Measurements from ENCODE around the gene ELOVL5. TPM values are rescaled to one million over a fixed set of nuclear protein-coding genes. Genes with fewer than 3 reads are reported as not detected.
"Not testable (repeated sequence)": the region's sequence is repeated elsewhere in the genome, so short reads cannot be mapped to it uniquely, and the experiment has no call there.

The ELOVL5 gene
- total RNA-seq, 1 experiment from 2014 or later: 121 TPM

GRCh38 chr6:53306819-53307347 is 41.9 kb downstream of the ELOVL5 start:
- Histone ChIP-seq H3K9me3 (ENCODE audit: control insufficient read depth, low read depth, low read length) (peaks cover 4% of the 10 kb centered on the region), H2AK5ac (ENCODE audit: insufficient read length, low read length) (no peak overlapping the region), H2BK5ac (ENCODE audit: insufficient read length, low read length) (no peak overlapping the region), H4K91ac (ENCODE audit: insufficient read length, low read depth, low read length) (no peak overlapping the region), H3K27me3 (ENCODE audit: insufficient read depth, low read length) (no peaks in the 10 kb centered on the region), H4K20me1 (ENCODE audit: control insufficient read depth, insufficient read depth, insufficient read length) (no peaks in the 10 kb centered on the region), H2BK20ac (ENCODE audit: low read depth, low read length, poor library complexity, severe bottlenecking) (no peak overlapping the region), H3K9ac (ENCODE audit: extremely low read depth, insufficient read length, low read length) (no peak overlapping the region), H3K4me2 (ENCODE audit: insufficient read depth, insufficient read length, low read length) (no peak overlapping the region), H3K79me2 (ENCODE audit: insufficient read depth, low read length) (peaks cover 34% of the 10 kb centered on the region; the same call in 1 of the 2 replicates), H3K27ac (ENCODE audit: insufficient read length, low read depth, low read length) (no peak overlapping the region), H2AFZ (ENCODE audit: low read length) (no peak overlapping the region), H2BK15ac (ENCODE audit: low read depth, low read length) (no peak overlapping the region), H3K4me1 (ENCODE audit: insufficient read depth, low read length) (peaks cover 8% of the 10 kb centered on the region; the same call in 1 of the 2 replicates), H3K79me1 (ENCODE audit: insufficient read depth, low read depth, low read length, poor library complexity, severe bottlenecking) (peaks cover 6% of the 10 kb centered on the region), H3K23me2 (ENCODE audit: insufficient read length, low read depth, low read length, poor library complexity, severe bottlenecking) (no peaks in the 10 kb centered on the region), H3K18ac (ENCODE audit: insufficient read length, low read depth, low read length) (no peak overlapping the region), H4K8ac (replicated peaks; ENCODE audit: insufficient read length, low read depth, low read length) (no peak overlapping the region), H2BK120ac (ENCODE audit: low read depth, low read length, poor library complexity, severe bottlenecking) (no peak overlapping the region), H3K56ac (ENCODE audit: insufficient read length, low read depth, low read length) (no peak overlapping the region), H3T11ph (ENCODE audit: low read length) (no peak overlapping the region), H2BK12ac (ENCODE audit: insufficient read length, low read depth, low read length) (no peak overlapping the region), H3K4ac (ENCODE audit: low read depth, low read length) (no peak overlapping the region), H4K5ac (ENCODE audit: insufficient read length, low read depth, low read length) (no peak overlapping the region), H3K23ac (ENCODE audit: insufficient read length, low read depth, low read length) (no peak overlapping the region), H3K14ac (ENCODE audit: insufficient read depth, low read length) (no peak overlapping the region)
- H3K4me3 Mint-ChIP-seq: no peak overlapping the region
- peaks cover 16 to 21% of the 10 kb centered on the region in 2 experiments for H3K9me3 Mint-ChIP-seq
- no peak for TF ChIP-seq CTCF (conservative IDR thresholded peaks at IDR 0.05)
- peaks cover 23 to 25% (median 24%) of the 10 kb centered on the region in 3 experiments for H3K36me3 Mint-ChIP-seq (ENCODE audit: insufficient read depth in 1 of 3, low read depth in 3 of 3)
- no peaks in the 10 kb centered on the region for H3K27me3 Mint-ChIP-seq (ENCODE audit: low read depth)
- peaks cover 50% of the 10 kb centered on the region in 2 experiments for H3K4me1 Mint-ChIP-seq
- no CpG with 5 or more reads among the region's 1 CpG for WGBS (ENCODE audit: extremely low coverage, insufficient read length, low lambda C conversion rate)
- no peak for DNase-seq
- no peak overlapping the region; a peak in 1 of 7 replicates for H3K27ac Mint-ChIP-seq

GRCh38 chr6:53306217-53306616 is 42.5 kb downstream of the ELOVL5 start:
- not testable (repeated sequence) for H3K4me2 ChIP-seq (ENCODE audit: insufficient read depth, insufficient read length, low read length); H3K4me1 ChIP-seq (ENCODE audit: insufficient read depth, low read length); DNase-seq; H3K23me2 ChIP-seq (ENCODE audit: insufficient read length, low read depth, low read length, poor library complexity, severe bottlenecking); H4K5ac ChIP-seq (ENCODE audit: insufficient read length, low read depth, low read length); H3K9me3 ChIP-seq (ENCODE audit: control insufficient read depth, low read depth, low read length); H3K14ac ChIP-seq (ENCODE audit: insufficient read depth, low read length); H3K18ac ChIP-seq (ENCODE audit: insufficient read length, low read depth, low read length); H2BK15ac ChIP-seq (ENCODE audit: low read depth, low read length); H2AFZ ChIP-seq (ENCODE audit: low read length); H2AK5ac ChIP-seq (ENCODE audit: insufficient read length, low read length); H2BK5ac ChIP-seq (ENCODE audit: insufficient read length, low read length); H2BK12ac ChIP-seq (ENCODE audit: insufficient read length, low read depth, low read length); H4K20me1 ChIP-seq (ENCODE audit: control insufficient read depth, insufficient read depth, insufficient read length); H3K4me3 Mint-ChIP-seq; H3K56ac ChIP-seq (ENCODE audit: insufficient read length, low read depth, low read length); H4K8ac ChIP-seq (replicated peaks; ENCODE audit: insufficient read length, low read depth, low read length); H3K79me1 ChIP-seq (ENCODE audit: insufficient read depth, low read depth, low read length, poor library complexity, severe bottlenecking); H3K4ac ChIP-seq (ENCODE audit: low read depth, low read length); H4K91ac ChIP-seq (ENCODE audit: insufficient read length, low read depth, low read length); H2BK120ac ChIP-seq (ENCODE audit: low read depth, low read length, poor library complexity, severe bottlenecking); H3K27me3 Mint-ChIP-seq (ENCODE audit: low read depth); H3T11ph ChIP-seq (ENCODE audit: low read length); H3K27ac ChIP-seq (ENCODE audit: insufficient read length, low read depth, low read length); H3K23ac ChIP-seq (ENCODE audit: insufficient read length, low read depth, low read length); H2BK20ac ChIP-seq (ENCODE audit: low read depth, low read length, poor library complexity, severe bottlenecking); H3K27me3 ChIP-seq (ENCODE audit: insufficient read depth, low read length); H3K9ac ChIP-seq (ENCODE audit: extremely low read depth, insufficient read length, low read length); H3K27ac Mint-ChIP-seq
- H3K36me3 Mint-ChIP-seq (ENCODE audit: insufficient read depth in 1 of 3, low read depth in 3 of 3): peaks cover 23 to 25% (median 24%) of the 10 kb centered on the region in 3 experiments
- H3K9me3 Mint-ChIP-seq: peaks cover 16 to 21% of the 10 kb centered on the region in 2 experiments
- WGBS (ENCODE audit: extremely low coverage, insufficient read length, low lambda C conversion rate): no CpG with 5 or more reads among the region's 1 CpG
- H3K4me1 Mint-ChIP-seq: peaks cover 52% of the 10 kb centered on the region in 2 experiments
- H3K79me2 ChIP-seq (ENCODE audit: insufficient read depth, low read length): peaks cover 38% of the 10 kb centered on the region; the same call in 1 of the 2 replicates

Data from H9 (cell line).